GM21390 (cell line): Measurements from ENCODE around the gene LPGAT1.
"Not testable (repeated sequence)": the region's sequence is repeated elsewhere in the genome, so short reads cannot be mapped to it uniquely, and the experiment has no call there.

ENCODE experiments used
- ATAC-seq: cut with Tn5 transposase; IDR thresholded peaks from one replicate; pipeline ENCODE4 v1.9.1; 2021; ENCODE audit not compliant: unreplicated experiment

The LPGAT1 gene

GRCh38 chr1:211708006-211708405 lies 122.6 kb downstream of the LPGAT1 start:
- no peak for ATAC-seq

- no peak for ATAC-seq
Observed at GRCh38 chr1:211705467-211706091, 125.0 kb downstream of the LPGAT1 start.

- ATAC-seq = no peak
Observed at GRCh38 chr1:211704543-211704942, 126.0 kb downstream of the LPGAT1 start.

- ATAC-seq = no peak
Observed at GRCh38 chr1:211703812-211704537, 126.6 kb downstream of the LPGAT1 start.

GRCh38 chr1:211701733-211702132 lies 128.8 kb downstream of the LPGAT1 start:
- ATAC-seq = no peak

- ATAC-seq = no peak
Observed at GRCh38 chr1:211699059-211699458, 131.5 kb downstream of the LPGAT1 start.

- peak; percentile 45 for ATAC-seq
Observed at GRCh38 chr1:211698161-211699026, 132.2 kb downstream of the LPGAT1 start.

- peak; percentile 76 for ATAC-seq
Observed at GRCh38 chr1:211697356-211697755, 133.2 kb downstream of the LPGAT1 start.

GRCh38 chr1:211695135-211695816 lies 135.3 kb downstream of the LPGAT1 start:
- peak; percentile 47 for ATAC-seq

- not testable (repeated sequence) for ATAC-seq
Observed at GRCh38 chr1:211693911-211694310, 136.7 kb downstream of the LPGAT1 start.
